H1 (cell line): ENCODE measurements around the gene NFKBIE.

Experiments
- ATF2 ChIP-seq: IDR thresholded peaks from 2 replicates; pipeline ENCODE4 v1.6.1; 2012; ENCODE audit warnings: low read length, inconsistent platforms
- ATF3 ChIP-seq: IDR thresholded peaks from 2 replicates; pipeline ENCODE4 v1.6.1; 2011; ENCODE audit warnings: low read depth, mild to moderate bottlenecking, low read length; ENCODE audit not compliant: insufficient read depth
- CTCF ChIP-seq, 3 experiments: IDR thresholded peaks; 1 replicate in 2 of 3; 2 replicates in 1 of 3; pipeline versions ENCODE4 v1.5.1 to v1.6.1; 2011; ENCODE audit warnings: low read length in 3 of 3, mild to moderate bottlenecking in 3 of 3, inconsistent platforms in 2 of 3, low read depth in 1 of 3, moderate library complexity in 1 of 3; ENCODE audit not compliant: insufficient read depth in 1 of 3; ENCODE audit errors: control extremely low read depth in 1 of 3
- EZH2 ChIP-seq: fragments of 200-600 bp; sonication (generic); IDR thresholded peaks from 2 replicates; pipeline ENCODE4 v1.7.1; 2012; ENCODE audit warnings: low read depth, mild to moderate bottlenecking, moderate library complexity, low read length, inconsistent platforms; ENCODE audit not compliant: severe bottlenecking
- FOSL1 ChIP-seq: IDR thresholded peaks from 2 replicates; pipeline ENCODE4 v1.6.1; 2011; ENCODE audit warnings: mild to moderate bottlenecking, low read depth, low read length, moderate library complexity; ENCODE audit not compliant: insufficient read depth
- HDAC2 ChIP-seq, 2 experiments: fragments of 300-600 bp in 1 of 2; sonication (generic) in 1 of 2; IDR thresholded peaks; 2 replicates each; pipeline ENCODE4 v1.6.1; 2011 to 2012; ENCODE audit warnings: low read depth in 2 of 2, low read length in 2 of 2, mild to moderate bottlenecking in 2 of 2, moderate library complexity in 2 of 2, borderline replicate concordance in 1 of 2, inconsistent platforms in 1 of 2
- JUND ChIP-seq: IDR thresholded peaks from 2 replicates; pipeline ENCODE4 v1.6.1; 2011; ENCODE audit warnings: mild to moderate bottlenecking, improper control_type of control experiment, low read length
- MAX ChIP-seq: IDR thresholded peaks from 2 replicates; pipeline ENCODE4 v1.6.1; 2012; ENCODE audit warnings: inconsistent platforms
- POLR2A ChIP-seq, 2 experiments: IDR thresholded peaks; 1 replicate in 1 of 2; 2 replicates in 1 of 2; pipeline ENCODE4 v1.6.1; 2011; ENCODE audit warnings: low read depth in 2 of 2, low read length in 2 of 2, mild to moderate bottlenecking in 2 of 2; ENCODE audit errors: control extremely low read depth in 1 of 2
- POLR2AphosphoS5 ChIP-seq: IDR thresholded peaks from 2 replicates; pipeline ENCODE4 v1.6.1; 2011; ENCODE audit warnings: low read depth, low read length
- SAP30 ChIP-seq: fragments of 300-600 bp; sonication (generic); IDR thresholded peaks from 2 replicates; pipeline ENCODE4 v1.7.1; 2012; ENCODE audit warnings: low read length, moderate library complexity, mild to moderate bottlenecking, inconsistent platforms; ENCODE audit not compliant: insufficient read depth, insufficient replicate concordance
- SRF ChIP-seq: IDR thresholded peaks from 2 replicates; pipeline ENCODE4 v1.6.1; 2011; ENCODE audit warnings: mild to moderate bottlenecking, low read depth, low read length, moderate library complexity
- YY1 ChIP-seq: IDR thresholded peaks from 2 replicates; pipeline ENCODE4 v1.6.1; 2011; ENCODE audit warnings: low read depth, mild to moderate bottlenecking, low read length
- ZNF274 ChIP-seq: IDR thresholded peaks from 2 replicates; pipeline ENCODE4 v1.7.0; 2012; ENCODE audit warnings: low read length, borderline replicate concordance; ENCODE audit errors: extremely low read depth

GRCh38 chr6:44284867-44285266, 19.5 kb upstream of the NFKBIE start:
- TF ChIP-seq SAP30 = no peak
- TF ChIP-seq MAX = no peak
- TF ChIP-seq POLR2AphosphoS5 = no peak
- TF ChIP-seq CTCF (IDR thresholded peaks at IDR 0.05; ENCODE audit: control extremely low read depth in 1 of 3, insufficient read depth in 1 of 3, low read depth in 1 of 3, low read length in 3 of 3) = no peak
- TF ChIP-seq POLR2A (IDR thresholded peaks at IDR 0.05; ENCODE audit: control extremely low read depth in 1 of 2, low read depth in 2 of 2, low read length in 2 of 2) = no peak
- TF ChIP-seq JUND = no peak
- TF ChIP-seq YY1 = no peak
- TF ChIP-seq SRF = no peak
- TF ChIP-seq EZH2 = no peak
- no peak for TF ChIP-seq FOSL1
- no peak for TF ChIP-seq ATF2
- TF ChIP-seq HDAC2 (IDR thresholded peaks at IDR 0.05; ENCODE audit: borderline replicate concordance in 1 of 2, low read depth in 2 of 2, low read length in 2 of 2) = no peak
- no peak for TF ChIP-seq ATF3
- no peak for TF ChIP-seq ZNF274
